ENCODE results near the gene CACFD1. TPM values are rescaled to one million over a fixed set of nuclear protein-coding genes. Genes with fewer than 3 reads are reported as not detected.
"Not testable (repeated sequence)": the region's sequence is repeated elsewhere in the genome, so short reads cannot be mapped to it uniquely, and the experiment has no call there.

The CACFD1 gene
- total and polyA plus RNA-seq, 7 donors: 6.7 to 44.6 (median 13.4) TPM

DNA sequence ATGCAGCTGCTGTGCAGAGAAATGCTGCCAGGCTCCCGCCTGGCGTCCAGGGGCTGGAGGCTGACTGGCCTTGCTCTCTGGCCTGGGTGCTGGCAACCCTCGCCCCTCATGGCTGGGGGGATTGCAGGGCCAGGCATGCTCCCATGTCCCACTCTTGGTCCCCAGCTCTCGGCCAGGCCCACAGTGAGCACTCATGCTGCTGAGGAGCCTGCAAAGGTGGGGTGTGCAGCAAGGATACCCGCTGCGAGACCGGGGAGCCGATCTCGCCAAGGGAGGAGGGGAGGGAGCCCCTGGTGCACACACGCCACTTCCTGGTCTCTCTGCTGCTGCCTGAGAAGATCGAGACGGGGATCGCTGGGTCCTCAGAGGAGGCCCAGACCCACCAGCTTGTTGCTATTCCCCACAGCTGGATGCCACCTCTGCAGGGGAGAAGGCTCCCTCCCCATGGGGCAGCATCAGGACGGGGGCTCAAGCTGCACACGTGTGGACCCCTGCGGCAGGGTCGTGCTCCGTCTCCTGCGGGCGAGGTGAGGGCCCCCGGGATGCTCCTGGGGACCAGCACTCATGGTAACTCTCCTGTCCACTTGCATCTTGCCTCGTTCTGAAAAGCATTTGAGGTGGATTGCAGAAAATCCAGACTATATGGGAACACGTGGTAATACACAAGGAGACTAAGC is 14.3 kb upstream of the CACFD1 start:
- intact Hi-C loops (cut with DNase I): no loop called here
- no peaks in the 10 kb centered on the region for H3K4me1 ChIP-seq
- no peak overlapping the region for H3K4me3 ChIP-seq
- no peak overlapping the region for H3K27ac ChIP-seq
- TF ChIP-seq POLR2AphosphoS5 (IDR thresholded peaks at IDR 0.05) (no peak), CTCF (IDR thresholded peaks at IDR 0.05) (no peak), POLR2A (IDR thresholded peaks at IDR 0.05) (no peak), EP300 (IDR thresholded peaks at IDR 0.05) (no peak)
- DNase-seq: no peak
- 83 to 86% methylated on average over 23 of the region's 23 CpGs for WGBS, 2 donors
- H3K36me3 ChIP-seq: no peaks in the 10 kb centered on the region
- H3K9me3 ChIP-seq: no peaks in the 10 kb centered on the region
- H3K27me3 ChIP-seq: no peaks in the 10 kb centered on the region

DNA sequence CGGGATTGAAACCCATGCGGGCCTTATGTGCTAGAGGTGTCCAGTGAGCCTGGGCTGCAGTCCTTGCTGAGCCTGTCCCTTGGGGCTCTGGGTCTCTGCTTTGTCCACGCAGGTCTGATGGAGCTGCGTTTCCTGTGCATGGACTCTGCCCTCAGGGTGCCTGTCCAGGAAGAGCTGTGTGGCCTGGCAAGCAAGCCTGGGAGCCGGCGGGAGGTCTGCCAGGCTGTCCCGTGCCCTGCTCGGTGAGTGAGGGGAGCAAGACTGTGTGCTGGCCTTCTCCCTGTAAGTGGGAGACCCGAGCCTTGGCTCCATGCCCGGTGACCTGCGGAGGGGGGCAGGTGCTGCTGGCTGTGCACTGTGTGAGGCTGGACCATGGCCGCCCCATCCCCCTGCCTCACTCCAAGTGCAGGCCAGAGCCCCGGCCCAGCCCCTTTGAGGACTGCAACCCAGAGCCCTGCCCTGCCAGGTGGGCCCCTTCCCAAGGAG is 11.2 kb upstream of the CACFD1 start:
- intact Hi-C loops (cut with DNase I): no loop called here
- TF ChIP-seq EP300 (IDR thresholded peaks at IDR 0.05) (no peak), CTCF (IDR thresholded peaks at IDR 0.05) (no peak), POLR2AphosphoS5 (IDR thresholded peaks at IDR 0.05) (no peak), POLR2A (IDR thresholded peaks at IDR 0.05) (no peak)
- Histone ChIP-seq H3K36me3 (no peaks in the 10 kb centered on the region), H3K4me1 (no peaks in the 10 kb centered on the region), H3K9me3 (no peaks in the 10 kb centered on the region), H3K27ac (no peak overlapping the region), H3K4me3 (no peak overlapping the region), H3K27me3 (no peaks in the 10 kb centered on the region)
- 62 to 85% methylated on average over 13 of the region's 13 CpGs for WGBS, 2 donors
- no peak for DNase-seq

DNA sequence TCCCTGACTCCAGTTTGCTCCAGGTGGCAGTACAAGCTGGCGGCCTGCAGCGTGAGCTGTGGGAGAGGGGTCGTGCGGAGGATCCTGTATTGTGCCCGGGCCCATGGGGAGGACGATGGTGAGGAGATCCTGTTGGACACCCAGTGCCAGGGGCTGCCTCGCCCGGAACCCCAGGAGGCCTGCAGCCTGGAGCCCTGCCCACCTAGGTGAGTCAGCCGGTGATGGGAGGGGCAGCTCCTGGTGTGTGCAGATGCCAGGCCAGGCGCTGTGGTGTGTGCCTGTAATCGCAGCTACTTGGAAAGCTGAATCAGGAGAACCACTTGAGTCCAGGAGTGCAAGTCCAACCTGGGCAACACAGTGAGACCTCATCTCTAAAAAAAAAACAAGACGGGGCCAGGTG is 10.0 kb upstream of the CACFD1 start:
- no peak for DNase-seq
- 45 to 82% methylated on average over 12 of the region's 12 CpGs for WGBS, 2 donors
- Histone ChIP-seq H3K4me3 (no peak overlapping the region), H3K27me3 (no peaks in the 10 kb centered on the region), H3K4me1 (no peaks in the 10 kb centered on the region), H3K9me3 (no peaks in the 10 kb centered on the region), H3K36me3 (no peaks in the 10 kb centered on the region), H3K27ac (no peak overlapping the region)
- TF ChIP-seq POLR2A (IDR thresholded peaks at IDR 0.05) (no peak), CTCF (IDR thresholded peaks at IDR 0.05) (no peak), EP300 (IDR thresholded peaks at IDR 0.05) (no peak), POLR2AphosphoS5 (IDR thresholded peaks at IDR 0.05) (no peak)
- intact Hi-C loops (cut with DNase I): no loop called here

GRCh38 chr9:133451865-133452264 is 7.9 kb upstream of the CACFD1 start:
- intact Hi-C loops (cut with DNase I); DNase-seq; H3K4me1 ChIP-seq; H3K27me3 ChIP-seq; H3K4me3 ChIP-seq; H3K9me3 ChIP-seq; H3K27ac ChIP-seq; H3K36me3 ChIP-seq: not testable (repeated sequence)
- 84 to 92% methylated on average over 5 of the region's 5 CpGs for WGBS, 2 donors

GRCh38 chr9:133452562-133452961 is 7.2 kb upstream of the CACFD1 start:
- no peaks in the 10 kb centered on the region for H3K27me3 ChIP-seq
- H3K36me3 ChIP-seq: no peaks in the 10 kb centered on the region
- 88 to 94% methylated on average over 7 of the region's 7 CpGs for WGBS, 2 donors
- TF ChIP-seq EP300 (IDR thresholded peaks at IDR 0.05): no peak
- no peak for TF ChIP-seq POLR2AphosphoS5 (IDR thresholded peaks at IDR 0.05)
- no peak for TF ChIP-seq POLR2A (IDR thresholded peaks at IDR 0.05)
- TF ChIP-seq CTCF (IDR thresholded peaks at IDR 0.05): no peak
- H3K4me3 ChIP-seq: no peak overlapping the region
- intact Hi-C loops (cut with DNase I): no loop called here
- no peaks in the 10 kb centered on the region for H3K4me1 ChIP-seq
- no peak overlapping the region for H3K27ac ChIP-seq
- H3K9me3 ChIP-seq: no peaks in the 10 kb centered on the region
- no peak for DNase-seq

Measured in sigmoid colon (tissue), 7 donors.